Measurements from ENCODE around the gene GRB14. TPM values are rescaled to one million over a fixed set of nuclear protein-coding genes. Genes with fewer than 3 reads are reported as not detected.

The GRB14 gene
- total and polyA plus RNA-seq, 2 experiments from 2014 or later: 7.8 to 12.9 TPM

DNA sequence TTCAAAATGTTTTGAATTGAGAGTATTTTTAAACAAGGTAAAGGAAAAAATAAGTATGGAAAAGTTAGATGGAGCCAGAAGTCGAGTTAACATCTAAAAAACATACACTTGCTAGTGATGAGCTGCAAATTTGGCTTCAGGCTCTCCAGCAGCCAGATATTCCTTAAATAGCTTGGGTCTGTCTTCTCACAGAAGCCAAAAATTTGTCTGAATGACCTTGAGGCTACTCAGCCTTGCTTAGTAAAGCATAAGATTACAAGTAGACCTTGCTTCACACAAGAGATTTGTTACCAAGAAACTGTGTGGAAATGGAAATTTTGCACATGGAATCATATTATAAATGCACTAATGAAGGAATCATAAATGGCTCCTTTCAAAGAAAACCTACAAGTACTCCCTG is 40.8 kb upstream of the GRB14 start:
- DNase-seq (ENCODE audit: low read depth in 1 of 2, low spot score in 1 of 2): peak; percentile 6 to 40
- H3K36me3 ChIP-seq: no peaks in the 10 kb centered on the region
- H3K27me3 ChIP-seq: no peaks in the 10 kb centered on the region
- no peak overlapping the region for H3K4me3 ChIP-seq
- H3K27ac ChIP-seq: peak overlapping the region; percentile 59
- H3K9me3 ChIP-seq (ENCODE audit: low read depth): no peaks in the 10 kb centered on the region
- peaks cover 6% of the 10 kb centered on the region for H3K4me1 ChIP-seq (ENCODE audit: low read depth)
- TF ChIP-seq, protein P1, sequence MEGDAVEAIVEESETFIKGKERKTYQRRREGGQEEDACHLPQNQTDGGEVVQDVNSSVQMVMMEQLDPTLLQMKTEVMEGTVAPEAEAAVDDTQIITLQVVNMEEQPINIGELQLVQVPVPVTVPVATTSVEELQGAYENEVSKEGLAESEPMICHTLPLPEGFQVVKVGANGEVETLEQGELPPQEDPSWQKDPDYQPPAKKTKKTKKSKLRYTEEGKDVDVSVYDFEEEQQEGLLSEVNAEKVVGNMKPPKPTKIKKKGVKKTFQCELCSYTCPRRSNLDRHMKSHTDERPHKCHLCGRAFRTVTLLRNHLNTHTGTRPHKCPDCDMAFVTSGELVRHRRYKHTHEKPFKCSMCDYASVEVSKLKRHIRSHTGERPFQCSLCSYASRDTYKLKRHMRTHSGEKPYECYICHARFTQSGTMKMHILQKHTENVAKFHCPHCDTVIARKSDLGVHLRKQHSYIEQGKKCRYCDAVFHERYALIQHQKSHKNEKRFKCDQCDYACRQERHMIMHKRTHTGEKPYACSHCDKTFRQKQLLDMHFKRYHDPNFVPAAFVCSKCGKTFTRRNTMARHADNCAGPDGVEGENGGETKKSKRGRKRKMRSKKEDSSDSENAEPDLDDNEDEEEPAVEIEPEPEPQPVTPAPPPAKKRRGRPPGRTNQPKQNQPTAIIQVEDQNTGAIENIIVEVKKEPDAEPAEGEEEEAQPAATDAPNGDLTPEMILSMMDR (IDR thresholded peaks at IDR 0.05; ENCODE audit: low read depth, low read length): no peak

DNA sequence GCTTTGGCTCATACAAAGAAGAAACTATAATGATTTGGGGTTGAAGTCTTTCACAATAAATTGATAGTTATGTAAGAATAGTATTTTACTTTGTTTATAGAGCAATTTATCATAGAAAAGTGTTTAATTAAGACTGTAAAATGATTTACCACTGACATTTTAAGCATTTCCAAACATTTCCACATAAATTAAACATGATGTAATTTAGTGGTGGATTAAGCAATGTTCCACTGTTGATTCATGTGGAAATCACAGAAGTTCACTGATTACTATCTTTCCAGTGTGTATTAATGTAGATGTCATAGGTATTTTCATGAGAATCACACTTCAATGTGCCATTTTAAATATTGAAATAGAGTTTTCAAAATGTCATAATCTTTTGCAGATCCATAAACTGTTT is 40.1 kb upstream of the GRB14 start:
- H3K27me3 ChIP-seq: no peaks in the 10 kb centered on the region
- no peak overlapping the region for H3K27ac ChIP-seq
- H3K4me3 ChIP-seq: no peak overlapping the region
- TF ChIP-seq, protein P1 (IDR thresholded peaks at IDR 0.05; ENCODE audit: low read depth, low read length): no peak
- no peaks in the 10 kb centered on the region for H3K36me3 ChIP-seq
- no peaks in the 10 kb centered on the region for H3K9me3 ChIP-seq (ENCODE audit: low read depth)
- DNase-seq (ENCODE audit: low read depth in 1 of 2, low spot score in 1 of 2): peak in 1 of 2 donors; percentile 52
- H3K4me1 ChIP-seq (ENCODE audit: low read depth): peaks cover 6% of the 10 kb centered on the region

DNA sequence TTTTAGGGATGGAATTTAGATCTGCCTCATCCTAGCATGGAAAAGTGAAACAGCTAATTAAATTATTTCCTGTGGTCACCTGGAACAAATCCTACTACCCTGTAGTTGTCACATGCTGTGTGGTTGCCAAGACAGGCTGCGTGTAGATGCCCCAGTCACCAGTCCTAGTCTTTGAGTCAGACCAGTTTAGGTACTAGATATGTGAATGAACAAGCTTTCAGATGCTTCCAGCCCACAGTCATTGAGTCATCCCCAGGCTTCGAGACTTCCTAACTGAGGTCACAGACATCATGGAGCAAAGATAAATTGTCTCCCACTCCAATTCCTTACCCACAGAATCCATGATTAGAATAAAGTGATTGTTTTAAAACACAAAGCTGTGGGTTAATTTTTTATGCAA is 35.8 kb upstream of the GRB14 start:
- peaks cover 3% of the 10 kb centered on the region for H3K4me1 ChIP-seq (ENCODE audit: low read depth)
- TF ChIP-seq, protein P1 (IDR thresholded peaks at IDR 0.05; ENCODE audit: low read depth, low read length): no peak
- DNase-seq (ENCODE audit: low read depth in 1 of 2, low spot score in 1 of 2): peak in 1 of 2 donors; percentile 62
- H3K36me3 ChIP-seq: no peaks in the 10 kb centered on the region
- H3K4me3 ChIP-seq: no peak overlapping the region
- no peak overlapping the region for H3K27ac ChIP-seq
- no peaks in the 10 kb centered on the region for H3K9me3 ChIP-seq (ENCODE audit: low read depth)
- no peaks in the 10 kb centered on the region for H3K27me3 ChIP-seq

DNA sequence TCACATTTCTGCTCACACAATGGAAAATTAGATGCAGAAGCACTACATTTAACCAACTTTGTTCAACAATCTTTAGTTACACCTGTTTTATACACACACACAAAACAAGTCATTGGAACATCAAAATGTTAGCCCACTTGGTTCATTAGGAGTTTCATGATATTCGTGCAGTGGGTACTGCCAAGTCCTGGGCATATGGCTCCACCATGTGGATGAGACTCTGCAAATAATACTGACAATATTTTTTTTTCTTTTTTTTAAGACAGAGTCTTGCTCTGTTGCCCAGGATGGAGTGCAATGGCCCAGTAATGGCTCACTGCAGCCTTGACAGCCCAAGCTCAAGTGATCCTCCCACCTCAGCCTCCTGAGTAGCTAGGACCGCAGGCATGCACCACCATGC is 34.5 kb upstream of the GRB14 start:
- H3K4me3 ChIP-seq: no peak overlapping the region
- no peaks in the 10 kb centered on the region for H3K27me3 ChIP-seq
- H3K4me1 ChIP-seq (ENCODE audit: low read depth): no peaks in the 10 kb centered on the region
- DNase-seq (ENCODE audit: low read depth in 1 of 2, low spot score in 1 of 2): peak in 1 of 2 donors; percentile 22
- H3K27ac ChIP-seq: no peak overlapping the region
- H3K36me3 ChIP-seq: no peaks in the 10 kb centered on the region
- TF ChIP-seq, protein P1 (IDR thresholded peaks at IDR 0.05; ENCODE audit: low read depth, low read length): no peak
- H3K9me3 ChIP-seq (ENCODE audit: low read depth): no peaks in the 10 kb centered on the region

DNA sequence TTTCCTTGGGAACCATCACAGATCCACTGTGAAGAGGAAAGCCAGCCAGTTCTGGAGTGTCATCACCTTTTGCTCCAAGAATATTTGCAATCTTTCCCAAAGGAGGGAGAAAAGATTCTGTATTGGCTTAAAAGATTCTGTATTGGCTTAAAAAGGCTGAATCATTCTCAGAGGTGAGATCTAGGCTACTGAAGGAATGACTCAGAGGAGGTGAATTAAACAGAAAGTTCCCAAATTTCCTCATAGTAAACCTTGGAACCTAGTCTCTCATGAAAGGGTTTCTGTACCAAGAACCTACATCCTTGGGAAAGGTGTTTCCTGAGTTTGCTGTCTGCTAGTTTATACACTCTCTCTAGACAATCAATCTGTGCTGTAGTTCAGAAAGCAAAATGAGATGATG is 34.1 kb upstream of the GRB14 start:
- no peaks in the 10 kb centered on the region for H3K9me3 ChIP-seq (ENCODE audit: low read depth)
- no peak overlapping the region for H3K27ac ChIP-seq
- no peaks in the 10 kb centered on the region for H3K27me3 ChIP-seq
- no peaks in the 10 kb centered on the region for H3K4me1 ChIP-seq (ENCODE audit: low read depth)
- DNase-seq (ENCODE audit: low read depth in 1 of 2, low spot score in 1 of 2): no peak
- TF ChIP-seq, protein P1 (IDR thresholded peaks at IDR 0.05; ENCODE audit: low read depth, low read length): no peak
- H3K4me3 ChIP-seq: no peak overlapping the region
- H3K36me3 ChIP-seq: no peaks in the 10 kb centered on the region

DNA sequence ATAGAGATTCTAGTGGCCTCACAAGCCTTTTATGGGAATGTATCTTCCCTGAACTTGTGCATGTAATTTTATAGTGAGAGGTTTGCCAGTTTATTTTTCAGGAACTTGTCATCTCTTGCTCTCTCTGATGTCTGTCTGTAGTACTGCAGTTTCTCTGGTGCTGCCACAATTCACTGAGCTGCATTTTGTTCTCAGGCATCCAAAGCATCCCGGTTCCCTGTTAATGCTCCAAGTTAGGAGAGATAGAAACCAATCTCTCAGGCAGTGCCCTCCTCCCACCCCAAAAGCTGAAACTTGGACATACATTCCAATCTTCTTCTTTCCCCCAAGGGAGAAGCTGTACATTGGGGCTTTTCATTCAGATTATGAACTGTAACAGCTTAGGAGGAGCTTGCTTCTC is 30.1 kb upstream of the GRB14 start:
- no peaks in the 10 kb centered on the region for H3K27me3 ChIP-seq
- H3K4me1 ChIP-seq (ENCODE audit: low read depth): no peaks in the 10 kb centered on the region
- no peaks in the 10 kb centered on the region for H3K9me3 ChIP-seq (ENCODE audit: low read depth)
- H3K27ac ChIP-seq: no peak overlapping the region
- no peak overlapping the region for H3K4me3 ChIP-seq
- TF ChIP-seq, protein P1 (IDR thresholded peaks at IDR 0.05; ENCODE audit: low read depth, low read length): no peak
- DNase-seq (ENCODE audit: low read depth in 1 of 2, low spot score in 1 of 2): no peak
- no peaks in the 10 kb centered on the region for H3K36me3 ChIP-seq

All from cardiac muscle cell (in vitro differentiated cells and primary cell).